Astrocyte of the cerebellum (primary cell): ENCODE measurements around the gene KXD1.

Experiments used
- DNase-seq: peaks from one replicate; pipeline ENCODE4 v3.0.0-alpha.2; 2011; ENCODE audit warnings: low read depth
- H3K4me3 ChIP-seq: 2 replicates; pipeline ENCODE4 v1.5.1; 2011; ENCODE audit warnings: mild to moderate bottlenecking, low read depth, low read length, moderate library complexity
- in situ Hi-C: cut with HindIII; loops from 2 replicates; pipeline ENCODE4 v1.10.0; 2017; ENCODE audit warnings: low sequenced_read_pairs
- TF ChIP-seq, protein P1 (sequence below): IDR thresholded peaks from 2 replicates; pipeline ENCODE4 v1.5.1; 2012; ENCODE audit warnings: low read length, low read depth, moderate library complexity, mild to moderate bottlenecking; ENCODE audit errors: missing control alignments

Gene KXD1

DNA sequence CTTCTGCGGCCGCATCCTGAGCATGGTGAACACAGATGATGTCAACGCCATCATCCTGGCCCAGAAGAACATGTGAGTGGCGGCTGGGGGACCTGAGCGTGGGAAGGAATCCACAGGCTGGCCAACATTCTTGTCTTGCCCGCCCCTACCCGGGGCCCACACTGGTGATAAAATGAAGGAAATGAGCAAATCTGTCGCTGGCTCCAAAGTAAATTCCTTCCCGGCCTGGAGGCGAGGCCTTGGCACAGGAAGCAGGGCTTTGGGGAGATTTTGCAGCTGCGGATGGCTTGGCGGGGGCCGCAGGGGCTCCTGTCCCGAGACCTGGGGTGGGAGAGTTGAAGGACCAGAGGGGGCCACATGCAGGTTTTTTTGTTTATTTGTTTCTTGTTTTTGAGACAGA, 4.4 kb downstream of the KXD1 start:
- no peak for DNase-seq
- H3K4me3 ChIP-seq = no peak overlapping the region
- TF ChIP-seq, protein P1, sequence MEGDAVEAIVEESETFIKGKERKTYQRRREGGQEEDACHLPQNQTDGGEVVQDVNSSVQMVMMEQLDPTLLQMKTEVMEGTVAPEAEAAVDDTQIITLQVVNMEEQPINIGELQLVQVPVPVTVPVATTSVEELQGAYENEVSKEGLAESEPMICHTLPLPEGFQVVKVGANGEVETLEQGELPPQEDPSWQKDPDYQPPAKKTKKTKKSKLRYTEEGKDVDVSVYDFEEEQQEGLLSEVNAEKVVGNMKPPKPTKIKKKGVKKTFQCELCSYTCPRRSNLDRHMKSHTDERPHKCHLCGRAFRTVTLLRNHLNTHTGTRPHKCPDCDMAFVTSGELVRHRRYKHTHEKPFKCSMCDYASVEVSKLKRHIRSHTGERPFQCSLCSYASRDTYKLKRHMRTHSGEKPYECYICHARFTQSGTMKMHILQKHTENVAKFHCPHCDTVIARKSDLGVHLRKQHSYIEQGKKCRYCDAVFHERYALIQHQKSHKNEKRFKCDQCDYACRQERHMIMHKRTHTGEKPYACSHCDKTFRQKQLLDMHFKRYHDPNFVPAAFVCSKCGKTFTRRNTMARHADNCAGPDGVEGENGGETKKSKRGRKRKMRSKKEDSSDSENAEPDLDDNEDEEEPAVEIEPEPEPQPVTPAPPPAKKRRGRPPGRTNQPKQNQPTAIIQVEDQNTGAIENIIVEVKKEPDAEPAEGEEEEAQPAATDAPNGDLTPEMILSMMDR = no peak
- in situ Hi-C loops = no loop called here

DNA sequence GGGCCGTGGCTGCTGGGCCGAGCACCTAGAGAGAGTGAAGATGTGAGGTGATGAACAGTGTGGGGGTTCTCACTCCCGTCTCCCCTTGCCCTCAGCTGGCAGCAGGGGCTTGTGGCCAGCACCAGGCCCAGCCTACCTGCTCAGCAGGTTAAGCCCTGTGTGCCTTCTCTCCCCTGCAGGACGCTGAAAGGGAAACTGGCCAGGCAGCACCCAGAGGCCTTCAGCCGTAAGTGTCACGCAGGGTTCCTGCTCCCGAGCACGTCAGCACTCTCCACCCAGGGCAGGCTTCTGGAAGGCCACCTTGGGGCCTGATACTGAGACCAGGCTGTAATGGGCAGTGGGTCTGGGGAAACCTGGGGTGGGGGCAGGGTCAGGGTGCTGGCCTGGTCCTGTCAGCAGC, 9.3 kb downstream of the KXD1 start:
- TF ChIP-seq, protein P1 = no peak
- no peak for DNase-seq
- in situ Hi-C loops = no loop called here
- H3K4me3 ChIP-seq = no peak overlapping the region

DNA sequence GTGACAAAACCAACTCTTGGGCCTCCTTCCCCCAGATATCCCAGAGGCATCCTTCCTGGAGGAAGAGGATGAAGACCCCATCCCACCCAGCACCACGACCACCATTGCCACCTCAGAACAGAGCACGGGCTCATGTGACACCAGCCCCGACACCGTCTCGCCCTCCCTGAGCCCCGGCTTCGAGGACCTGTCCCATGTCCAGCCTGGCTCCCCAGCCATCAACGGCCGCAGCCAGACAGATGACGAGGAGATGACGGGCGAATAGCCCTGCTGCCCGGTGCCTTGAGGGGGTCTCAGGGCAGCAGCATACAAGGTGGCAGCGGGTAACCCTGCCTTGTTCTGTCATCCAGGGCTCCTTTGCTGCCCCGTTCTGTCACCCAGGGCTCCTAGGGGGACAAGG, 10.7 kb downstream of the KXD1 start:
- TF ChIP-seq, protein P1 = no peak
- no peak for DNase-seq
- in situ Hi-C loops = no loop called here
- no peak overlapping the region for H3K4me3 ChIP-seq

DNA sequence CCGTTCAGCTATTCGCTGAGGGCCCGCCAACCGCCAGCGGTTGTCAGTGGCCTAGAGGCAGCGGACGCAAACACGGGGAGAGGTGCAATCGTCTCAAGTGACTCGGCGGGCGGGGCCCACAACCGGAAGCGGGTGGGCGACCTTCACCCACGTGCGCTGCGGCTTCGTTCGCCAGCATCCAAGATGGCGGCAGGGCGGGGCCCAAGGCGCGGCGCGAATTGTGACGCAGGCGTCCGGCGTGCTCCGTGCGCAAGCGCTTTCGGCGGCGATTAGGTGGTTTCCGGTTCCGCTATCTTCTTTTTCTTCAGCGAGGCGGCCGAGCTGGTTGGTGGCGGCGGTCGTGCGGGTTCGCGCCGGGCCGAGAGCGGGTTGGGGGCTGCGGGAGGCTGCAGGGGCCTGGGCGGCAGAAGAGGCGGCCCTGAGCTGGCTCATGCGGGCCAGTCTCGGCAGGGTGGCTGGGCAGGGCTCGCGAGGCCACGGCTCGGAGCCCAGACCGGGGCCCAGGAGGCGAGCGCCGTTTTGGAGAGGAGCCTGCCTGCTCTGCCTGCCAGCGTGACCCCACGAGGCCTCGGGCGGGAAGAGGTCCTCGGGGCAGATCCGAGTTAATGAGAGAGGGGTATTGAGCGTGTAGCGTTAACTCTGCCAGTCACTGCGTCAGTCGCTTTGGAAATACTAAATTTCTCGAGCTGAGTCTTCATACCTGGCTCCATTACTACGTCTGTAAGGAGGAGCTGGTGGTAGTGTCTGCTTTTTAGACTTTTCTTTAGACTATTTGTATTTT, 14.1 kb downstream of the KXD1 start, which contains the start of gene UBA52:
Gene UBA52, plus strand, starts transcription at position 294 of the 781 bp plus-strand sequence. CDS start 1,444 bp downstream, outside the sequence.
- peak; percentile 90 for DNase-seq
- peak within 1 kb of the TSS; percentile 95 for H3K4me3 ChIP-seq
- in situ Hi-C loops = no loop called here
- TF ChIP-seq, protein P1 = no peak

GRCh38 chr19:18574691-18575291, 17.1 kb downstream of the KXD1 start:
- H3K4me3 ChIP-seq = no peak overlapping the region
- in situ Hi-C loops = loop anchor here (25.0 kb wide), 1 partner anchor 263 kb away; the partner anchor contains the start of gene UPF1
- DNase-seq = no peak
- TF ChIP-seq, protein P1 = no peak

DNA sequence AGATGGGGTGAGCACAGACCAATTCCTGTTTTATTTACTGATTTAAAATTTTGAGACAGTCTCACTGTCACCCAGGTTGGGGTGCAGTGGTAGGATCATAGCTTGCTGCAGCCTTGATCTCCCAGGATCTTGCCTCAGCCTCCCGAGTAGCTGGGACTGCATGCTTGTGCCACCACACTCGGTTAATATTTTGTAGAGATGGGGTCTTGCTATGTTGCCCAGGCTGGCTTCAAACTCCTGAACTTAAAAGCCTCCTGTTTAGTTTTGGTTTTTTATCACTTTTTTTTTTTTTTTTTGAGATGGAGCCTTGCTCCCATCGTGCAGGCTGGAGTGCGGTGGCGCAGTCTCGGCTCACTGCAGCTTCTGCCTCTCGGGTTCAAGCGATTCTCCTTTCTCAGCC, 18.7 kb downstream of the KXD1 start:
- in situ Hi-C loops = loop anchor here (25.0 kb wide), 1 partner anchor 261 kb away; the partner anchor contains the start of gene UPF1
- H3K4me3 ChIP-seq = no peak overlapping the region
- no peak for DNase-seq
- TF ChIP-seq, protein P1 = no peak
